ENCODE data around the gene BRD3OS.

BRD3OS gene

GRCh38 chr9:134024828-134025605 lies at the start of gene BRD3OS:
Gene BRD3OS (plus strand): TSS chr9:134025481. CDS start chr9:134026748, 1,267 bp downstream.
- peak; percentile 100 for DNase-seq (ENCODE audit: low read depth, low spot score)

- DNase-seq (ENCODE audit: low read depth, low spot score), result no peak
Observed at GRCh38 chr9:133975511-133975910, 49.8 kb upstream of the BRD3OS start.

GRCh38 chr9:133976191-133976861 lies 49.0 kb upstream of the BRD3OS start:
- DNase-seq (ENCODE audit: low read depth, low spot score), result no peak

GRCh38 chr9:133976887-133977286 lies 48.4 kb upstream of the BRD3OS start:
- no peak for DNase-seq (ENCODE audit: low read depth, low spot score)

GRCh38 chr9:133977421-133978201 lies 47.7 kb upstream of the BRD3OS start:
- no peak for DNase-seq (ENCODE audit: low read depth, low spot score)

GRCh38 chr9:133978226-133978898 lies 46.9 kb upstream of the BRD3OS start:
- no peak for DNase-seq (ENCODE audit: low read depth, low spot score)

- DNase-seq (ENCODE audit: low read depth, low spot score), result no peak
Observed at GRCh38 chr9:133978899-133979272, 46.4 kb upstream of the BRD3OS start.

- peak; percentile 82 for DNase-seq (ENCODE audit: low read depth, low spot score)
Observed at GRCh38 chr9:133979273-133979920, 45.9 kb upstream of the BRD3OS start.

- DNase-seq (ENCODE audit: low read depth, low spot score), result peak; percentile 36
Observed at GRCh38 chr9:133979921-133980863, 45.1 kb upstream of the BRD3OS start.

GRCh38 chr9:133980864-133981588 lies 44.3 kb upstream of the BRD3OS start:
- DNase-seq (ENCODE audit: low read depth, low spot score), result no peak

- DNase-seq (ENCODE audit: low read depth, low spot score), result no peak
Observed at GRCh38 chr9:133981589-133981957, 43.7 kb upstream of the BRD3OS start.

- no peak for DNase-seq (ENCODE audit: low read depth, low spot score)
Observed at GRCh38 chr9:133981958-133982681, 43.2 kb upstream of the BRD3OS start.

- DNase-seq (ENCODE audit: low read depth, low spot score), result no peak
Observed at GRCh38 chr9:133982971-133983720, 42.1 kb upstream of the BRD3OS start.

GRCh38 chr9:133986061-133986460 lies 39.2 kb upstream of the BRD3OS start:
- no peak for DNase-seq (ENCODE audit: low read depth, low spot score)

GRCh38 chr9:133986774-133987445 lies 38.4 kb upstream of the BRD3OS start:
- no peak for DNase-seq (ENCODE audit: low read depth, low spot score)

GRCh38 chr9:133987446-133987788 lies 37.9 kb upstream of the BRD3OS start:
- no peak for DNase-seq (ENCODE audit: low read depth, low spot score)

GRCh38 chr9:133987946-133988665 lies 37.2 kb upstream of the BRD3OS start:
- DNase-seq (ENCODE audit: low read depth, low spot score), result no peak
